Left ventricle myocardium superior (tissue), 1 donor: Measurements from ENCODE around the gene SGPP2. TPM values are rescaled to one million over a fixed set of nuclear protein-coding genes. Genes with fewer than 3 reads are reported as not detected.
"Not testable (repeated sequence)": the region's sequence is repeated elsewhere in the genome, so short reads cannot be mapped to it uniquely, and the experiment has no call there.

Experiments used
- ATAC-seq: fragments of 200-7000 bp; cut with Tn5 transposase; one replicate; pipeline ENCODE4 v1.9.1; 2020; ENCODE audit warnings: mild to moderate bottlenecking, moderate library complexity
- DNase-seq: peaks from one replicate; pipeline ENCODE4 v3.0.0-alpha.2; 2020
- intact Hi-C: fragments of 100-400 bp; cut with micrococcal nuclease; formaldehyde crosslinking; loops from one replicate; pipeline ENCODE4 v1.11.0; 2022
- total RNA-seq: library from RNA; stranded (reverse); fragmentation: NEBNext Ultra II Directional; extraction: Animal tissue kit (Norgen Biotek cat#: 25700); gene quantifications from one replicate; pipeline ENCODE4 v1.2.1, GENCODE V29; 2021
- donor health status: DM: no; HTN: yes; CAD: no; lungs with severe emphysema.

The SGPP2 gene
- total RNA-seq, 1 donor from 2014 or later, result 30.6 TPM

- peak; percentile 85 for ATAC-seq
- intact Hi-C loops, result loop anchor here (5.0 kb wide), 1 partner anchor 245 kb away; no protein-coding TSS in a partner anchor
- DNase-seq, result no peak
Observed at GRCh38 chr2:222561817-222562645, 137.7 kb downstream of the SGPP2 start.

- ATAC-seq (no peak), DNase-seq (no peak)
- intact Hi-C loops, result loop anchor here (5.0 kb wide), 1 partner anchor 246 kb away; no protein-coding TSS in a partner anchor
Observed at GRCh38 chr2:222563106-222563718, 138.9 kb downstream of the SGPP2 start.

GRCh38 chr2:222563936-222564335 lies 139.6 kb downstream of the SGPP2 start:
- DNase-seq (no peak), ATAC-seq (no peak)

GRCh38 chr2:222566229-222566628 lies 141.9 kb downstream of the SGPP2 start:
- intact Hi-C loops, result no loop called here
- ATAC-seq, result peak; percentile 59
- peak; percentile 28 for DNase-seq

More at GRCh38 chr2:222563936-222564335, 139.6 kb downstream of the SGPP2 start:
- intact Hi-C loops, result loop anchor here (5.0 kb wide), 1 partner anchor 247 kb away; no protein-coding TSS in a partner anchor

- ATAC-seq (peak; percentile 62), DNase-seq (peak; percentile 57)
- intact Hi-C loops, result no loop called here
Observed at GRCh38 chr2:222568865-222569264, 144.5 kb downstream of the SGPP2 start.

GRCh38 chr2:222569826-222570225 lies 145.5 kb downstream of the SGPP2 start:
- DNase-seq, result no peak
- intact Hi-C loops, result no loop called here
- no peak for ATAC-seq

GRCh38 chr2:222572264-222572721 lies 147.9 kb downstream of the SGPP2 start:
- intact Hi-C loops, result no loop called here
- ATAC-seq (no peak), DNase-seq (no peak)

GRCh38 chr2:222572751-222573174 lies 148.4 kb downstream of the SGPP2 start:
- ATAC-seq, result peak; percentile 90
- DNase-seq, result peak; percentile 41
- intact Hi-C loops, result no loop called here

GRCh38 chr2:222575618-222576017 lies 151.3 kb downstream of the SGPP2 start:
- ATAC-seq (no peak), DNase-seq (no peak)
- intact Hi-C loops, result no loop called here

- intact Hi-C loops, result no loop called here
- DNase-seq, result no peak
- ATAC-seq, result no peak
Observed at GRCh38 chr2:222576171-222577081, 152.1 kb downstream of the SGPP2 start.

GRCh38 chr2:222577341-222577740 lies 153.0 kb downstream of the SGPP2 start:
- DNase-seq, result no peak
- no peak for ATAC-seq
- intact Hi-C loops, result no loop called here

GRCh38 chr2:222582928-222583327 lies 158.6 kb downstream of the SGPP2 start:
- DNase-seq, result no peak
- intact Hi-C loops, result no loop called here
- no peak for ATAC-seq

- DNase-seq, intact Hi-C loops, ATAC-seq: not testable (repeated sequence)
Observed at GRCh38 chr2:222584589-222584988, 160.2 kb downstream of the SGPP2 start.

- intact Hi-C loops, result no loop called here
- no peak for ATAC-seq
- DNase-seq, result no peak
Observed at GRCh38 chr2:222591661-222592060, 167.3 kb downstream of the SGPP2 start.

GRCh38 chr2:222592176-222592575 lies 167.8 kb downstream of the SGPP2 start:
- peak; percentile 78 for ATAC-seq
- intact Hi-C loops, result no loop called here
- no peak for DNase-seq

GRCh38 chr2:222594679-222595078 lies 170.3 kb downstream of the SGPP2 start:
- DNase-seq, result no peak
- no peak for ATAC-seq
- intact Hi-C loops, result no loop called here

GRCh38 chr2:222595581-222595980 lies 171.2 kb downstream of the SGPP2 start:
- ATAC-seq (no peak), DNase-seq (no peak)
- intact Hi-C loops, result no loop called here

- ATAC-seq (no peak), DNase-seq (no peak)
- intact Hi-C loops, result no loop called here
Observed at GRCh38 chr2:222598611-222599010, 174.3 kb downstream of the SGPP2 start.

- no peak for DNase-seq
- ATAC-seq, result no peak
- intact Hi-C loops, result loop anchor here (10.0 kb wide), 1 partner anchor 559 kb away; no protein-coding TSS in a partner anchor
Observed at GRCh38 chr2:222603501-222603900, 179.2 kb downstream of the SGPP2 start.
